HG03045 (cell line): ENCODE results near the gene KCNK7.

ENCODE experiments used
- ATAC-seq: cut with Tn5 transposase; IDR thresholded peaks from one replicate; pipeline ENCODE4 v1.9.1; 2021; ENCODE audit warnings: mild to moderate bottlenecking, moderate library complexity; ENCODE audit not compliant: unreplicated experiment

The KCNK7 gene

DNA sequence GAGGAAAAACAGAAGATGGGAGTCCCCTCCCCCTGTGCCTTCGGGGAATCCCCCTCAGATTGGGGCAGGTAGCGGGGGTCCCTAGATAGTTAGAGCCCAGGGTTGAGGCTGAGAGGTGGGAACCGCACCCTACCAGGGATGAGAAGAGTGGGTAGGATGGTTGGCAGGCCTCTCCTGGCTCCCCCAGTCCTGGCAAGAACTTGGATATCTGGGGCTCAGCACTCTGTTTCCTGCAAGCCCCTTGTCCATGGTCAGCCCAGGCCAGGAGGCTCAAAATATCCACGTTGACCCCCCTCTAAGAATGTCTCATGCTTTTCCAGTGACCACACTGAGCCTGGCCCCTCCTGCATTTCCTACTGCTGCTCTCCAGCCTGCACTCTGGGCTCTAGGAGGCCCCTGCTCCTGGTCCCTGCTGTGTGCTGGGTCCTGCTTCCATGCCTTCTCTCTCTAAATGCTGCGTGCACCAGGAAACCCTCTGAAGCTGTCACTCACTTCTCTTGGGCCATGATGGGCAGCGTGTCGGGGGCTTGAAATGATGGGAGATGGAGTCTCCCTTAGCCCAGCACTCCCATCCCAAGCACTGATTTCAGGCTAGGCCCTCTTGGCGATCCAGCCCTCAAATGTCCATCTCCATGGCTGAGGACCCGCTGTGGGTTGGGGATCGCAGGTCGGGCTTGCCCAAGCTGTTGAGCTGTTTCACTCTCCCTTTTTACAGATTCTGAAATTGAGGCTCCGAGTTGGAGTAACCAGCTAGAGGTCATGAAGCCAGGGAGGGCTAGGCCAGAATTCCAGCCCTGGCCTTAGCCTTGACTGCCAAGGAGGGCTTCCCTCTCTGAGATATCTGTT is 16.4 kb upstream of the KCNK7 start:
- ATAC-seq = no peak

DNA sequence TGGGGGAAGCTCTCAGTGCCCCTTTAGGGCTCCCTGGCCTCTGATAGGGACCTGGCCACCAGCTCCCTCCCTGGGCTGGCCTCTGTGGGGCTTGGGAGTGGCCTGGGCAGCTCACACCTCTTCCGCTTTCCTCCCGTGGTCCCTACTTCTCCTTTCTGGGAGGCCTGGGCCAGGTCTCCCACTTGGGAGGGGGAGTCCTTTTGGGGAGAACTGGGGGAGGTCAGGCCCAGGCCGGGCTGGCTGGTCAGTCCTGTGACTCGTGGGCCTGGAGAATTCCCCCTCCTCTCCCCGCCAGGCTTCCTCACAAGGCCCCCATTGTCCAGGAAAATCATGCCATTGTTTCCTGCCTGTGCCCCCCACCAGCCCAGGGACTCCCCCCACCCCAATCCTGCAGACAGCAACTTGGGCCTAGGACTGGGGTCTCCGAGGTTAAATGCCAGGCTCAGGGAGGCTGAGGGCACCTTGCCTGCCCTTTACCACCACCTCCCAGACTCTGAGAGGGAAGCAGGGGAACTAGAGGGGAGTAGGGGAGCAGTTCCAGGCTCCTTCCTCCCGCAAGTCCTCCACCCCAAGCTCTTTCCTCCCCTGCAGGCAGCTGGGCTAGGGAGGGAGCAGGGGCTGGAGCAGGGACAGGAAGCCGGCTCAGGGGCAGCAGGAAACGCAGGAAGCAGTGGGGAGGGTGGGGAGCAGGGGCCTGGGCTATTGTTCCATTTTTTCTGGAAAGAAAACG is 15.6 kb upstream of the KCNK7 start:
- no peak for ATAC-seq

DNA sequence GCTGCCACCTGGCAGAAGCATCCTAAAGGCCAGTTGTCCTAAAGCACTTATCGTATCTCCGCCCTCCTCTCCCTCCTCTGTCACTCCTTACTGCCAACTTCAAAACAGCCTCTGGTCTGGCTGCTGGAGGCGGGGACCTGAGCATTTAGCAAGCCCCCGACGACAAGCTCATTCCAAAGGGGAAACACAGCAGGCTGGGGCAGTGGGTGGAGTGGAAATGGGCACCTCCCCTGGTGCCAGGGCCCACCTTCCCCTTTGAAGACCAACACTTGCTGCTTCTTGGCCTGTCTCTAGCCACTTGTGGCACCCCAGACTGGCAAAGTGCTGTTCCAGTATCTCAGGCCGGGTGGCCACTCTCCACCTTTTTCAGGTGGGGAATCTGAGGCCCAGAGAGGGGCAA is 14.8 kb upstream of the KCNK7 start:
- no peak for ATAC-seq

GRCh38 chr11:65609665-65610064 is 14.1 kb upstream of the KCNK7 start:
- ATAC-seq = no peak

GRCh38 chr11:65609229-65609628 is 13.6 kb upstream of the KCNK7 start:
- ATAC-seq = no peak

DNA sequence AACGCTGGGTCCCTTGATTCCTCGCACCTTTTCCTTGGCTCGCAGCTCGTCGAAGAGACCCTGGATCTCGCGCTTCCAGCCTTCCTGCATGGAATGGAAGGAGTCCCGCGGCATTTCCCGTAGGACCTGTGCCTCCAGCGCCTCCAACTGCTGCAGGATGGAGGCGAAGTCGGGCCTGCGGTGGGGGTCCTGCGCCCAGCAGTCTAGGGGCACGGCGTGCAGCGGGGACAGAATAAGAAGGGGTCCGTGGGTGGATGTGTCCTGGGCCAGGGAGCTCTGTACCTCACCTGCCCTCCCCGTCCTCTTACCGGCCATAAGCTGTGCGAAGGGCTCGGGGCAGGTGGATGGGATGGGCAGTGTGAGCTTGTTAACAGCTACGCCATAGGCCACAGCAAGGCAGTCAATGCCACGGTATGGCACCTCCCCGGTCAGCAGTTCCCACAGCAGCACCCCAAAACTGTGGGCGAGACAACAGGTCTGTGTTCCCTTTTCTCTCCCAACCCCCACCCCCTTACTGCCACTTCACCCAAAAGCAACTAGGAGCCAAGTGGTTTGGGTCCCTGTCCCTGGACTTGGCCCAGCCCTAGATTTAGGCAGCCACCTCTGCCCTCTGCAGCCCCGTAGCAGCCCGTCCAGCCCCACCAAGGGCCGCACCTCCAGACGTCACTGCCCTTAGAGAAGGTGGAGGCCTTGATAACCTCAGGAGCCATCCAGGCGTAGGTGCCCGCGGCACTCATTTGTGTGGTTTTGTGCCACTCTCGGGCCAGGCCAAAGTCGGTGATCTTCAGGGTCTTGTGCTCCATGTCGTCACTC is 12.2 kb upstream of the KCNK7 start:
- ATAC-seq = no peak

GRCh38 chr11:65606876-65607613 is 11.4 kb upstream of the KCNK7 start:
- no peak for ATAC-seq

DNA sequence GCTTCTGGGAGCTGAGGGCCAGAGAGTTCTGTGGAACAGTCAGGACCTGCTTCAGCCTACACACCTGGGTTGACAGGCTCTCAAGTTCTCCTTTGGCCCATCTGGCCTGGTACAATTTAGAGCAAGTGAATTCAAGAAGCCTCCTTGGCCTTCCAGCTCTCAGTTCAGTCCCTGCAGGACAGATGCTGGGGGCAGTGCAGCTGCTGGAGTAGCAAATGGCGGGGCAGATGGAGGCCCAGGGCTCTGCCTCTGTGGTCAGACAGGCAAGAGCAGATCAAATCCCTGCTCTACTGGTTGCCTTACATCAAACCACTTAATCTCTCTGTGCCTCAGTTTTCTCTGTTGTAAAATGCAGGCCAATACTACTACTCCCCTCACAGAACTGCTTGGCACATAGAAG is 8.7 kb upstream of the KCNK7 start:
- no peak for ATAC-seq

DNA sequence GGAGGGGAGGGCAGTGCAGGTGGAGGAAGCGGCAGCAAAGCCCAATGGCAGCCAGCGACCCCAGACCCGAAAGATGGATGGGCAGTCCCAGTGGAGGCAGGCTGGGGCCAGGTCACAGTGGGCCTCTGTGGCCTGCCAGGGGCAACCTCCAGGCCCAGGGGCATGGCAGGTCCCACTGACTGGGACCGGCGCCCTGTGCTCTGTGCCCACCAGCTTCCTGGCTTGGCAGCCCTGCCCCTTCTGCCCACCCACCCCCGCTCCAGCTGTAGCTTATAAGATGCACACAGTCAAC is 4.3 kb upstream of the KCNK7 start:
- no peak for ATAC-seq

DNA sequence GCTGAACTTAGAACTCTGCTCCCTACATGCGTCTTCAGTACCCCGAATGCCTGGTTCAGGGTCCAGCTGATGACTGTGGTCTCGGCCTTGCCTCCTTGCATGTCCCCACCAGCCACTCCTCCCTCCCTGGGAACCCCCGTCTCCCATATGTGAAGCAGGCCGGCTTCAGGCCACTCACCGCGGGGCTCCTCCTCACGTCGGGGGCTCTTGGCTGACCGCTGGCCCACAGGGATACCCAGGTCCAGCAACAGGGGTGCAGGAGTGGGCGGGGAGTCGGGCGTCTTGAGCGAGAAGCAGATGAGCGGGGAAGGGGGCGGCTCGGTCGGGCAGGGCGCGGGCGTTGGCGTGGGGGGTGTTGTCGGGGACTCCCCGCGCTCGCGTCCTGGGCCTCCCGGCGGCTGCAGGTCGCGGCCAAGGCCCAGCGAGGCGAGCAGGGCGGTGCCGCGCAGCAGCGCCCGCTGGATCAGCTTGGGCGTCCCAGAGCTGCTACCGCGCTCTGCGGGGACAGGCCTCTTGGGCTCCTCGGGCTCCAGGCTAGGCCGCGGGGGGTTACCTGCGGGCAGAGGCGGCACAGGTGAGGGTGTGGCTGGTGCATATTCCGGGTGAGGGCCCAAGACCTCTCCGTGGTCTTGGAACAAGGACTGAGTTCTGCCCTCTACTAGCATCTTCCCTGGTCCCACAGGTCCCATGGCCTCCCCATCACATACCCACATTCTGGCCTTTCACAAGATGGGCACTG is 3.8 kb upstream of the KCNK7 start:
- ATAC-seq = no peak

- no peak for ATAC-seq
Observed at GRCh38 chr11:65598258-65598699, 2.7 kb upstream of the KCNK7 start.

- no peak for ATAC-seq
Observed at GRCh38 chr11:65596520-65596919, 920 bp upstream of the KCNK7 start.

DNA sequence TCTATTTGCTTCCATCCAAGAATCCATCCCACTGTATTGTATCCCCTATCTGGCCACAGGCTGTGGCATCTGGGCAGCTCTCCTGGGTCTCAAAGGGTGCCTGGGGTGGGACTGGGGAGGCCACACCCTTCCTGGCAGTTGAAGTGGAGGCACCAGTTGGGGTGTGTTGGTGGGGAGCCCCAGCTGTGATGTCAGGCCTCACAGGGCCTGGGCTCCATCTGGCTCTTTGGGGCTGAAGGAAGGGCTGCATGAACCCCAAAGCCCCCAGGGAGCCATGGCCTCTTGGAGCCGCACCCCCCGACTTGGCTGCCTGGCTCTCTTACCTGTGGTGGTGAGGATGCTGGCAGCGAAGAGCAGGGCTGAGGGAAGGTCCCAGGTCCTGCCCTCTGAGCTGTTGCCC is 469 bp downstream of the KCNK7 start:
- no peak for ATAC-seq

DNA sequence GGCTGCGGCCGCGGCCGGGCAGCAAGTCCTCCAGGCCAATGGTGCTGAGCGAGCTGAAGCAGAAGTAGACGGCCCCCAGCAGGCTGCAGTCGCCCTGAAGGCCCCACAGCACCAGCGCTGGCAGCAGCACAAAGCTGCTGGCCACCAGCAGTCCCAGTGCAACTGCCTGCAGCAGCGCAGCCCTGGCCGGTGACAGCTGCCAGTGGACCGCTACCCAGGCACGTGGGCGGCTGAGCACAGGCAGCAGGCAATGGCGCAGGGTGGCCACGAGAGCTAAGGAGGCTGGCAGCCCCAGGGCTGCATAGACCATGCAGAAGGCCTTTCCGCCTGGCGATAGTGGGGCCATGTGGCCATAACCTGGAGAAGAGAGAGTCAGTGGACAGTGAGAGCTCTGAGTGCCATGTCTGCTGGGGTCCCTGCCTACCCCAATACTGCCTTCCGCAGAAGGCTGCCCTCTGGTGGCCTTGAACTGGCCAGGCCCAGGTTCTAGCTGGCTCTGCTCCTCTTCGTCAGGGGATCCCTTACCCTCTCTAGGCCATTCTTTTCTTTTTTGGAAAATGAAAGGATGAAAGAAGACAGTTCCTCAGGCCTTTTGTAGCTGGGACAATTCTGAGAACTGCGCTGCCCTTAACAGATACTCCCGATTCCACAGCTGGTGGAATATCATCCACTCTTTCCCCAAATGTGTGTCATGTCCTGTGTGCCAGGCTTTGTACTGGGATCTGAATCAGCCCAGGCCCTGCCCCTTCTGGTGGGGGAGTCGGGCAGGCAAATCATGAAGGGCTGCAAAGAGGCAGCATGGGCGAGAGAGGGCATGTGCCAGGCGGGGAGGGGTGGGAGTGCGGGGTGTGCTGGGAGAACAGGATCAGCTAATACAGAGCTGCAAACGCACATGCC is 1.8 kb downstream of the KCNK7 start:
- no peak for ATAC-seq

DNA sequence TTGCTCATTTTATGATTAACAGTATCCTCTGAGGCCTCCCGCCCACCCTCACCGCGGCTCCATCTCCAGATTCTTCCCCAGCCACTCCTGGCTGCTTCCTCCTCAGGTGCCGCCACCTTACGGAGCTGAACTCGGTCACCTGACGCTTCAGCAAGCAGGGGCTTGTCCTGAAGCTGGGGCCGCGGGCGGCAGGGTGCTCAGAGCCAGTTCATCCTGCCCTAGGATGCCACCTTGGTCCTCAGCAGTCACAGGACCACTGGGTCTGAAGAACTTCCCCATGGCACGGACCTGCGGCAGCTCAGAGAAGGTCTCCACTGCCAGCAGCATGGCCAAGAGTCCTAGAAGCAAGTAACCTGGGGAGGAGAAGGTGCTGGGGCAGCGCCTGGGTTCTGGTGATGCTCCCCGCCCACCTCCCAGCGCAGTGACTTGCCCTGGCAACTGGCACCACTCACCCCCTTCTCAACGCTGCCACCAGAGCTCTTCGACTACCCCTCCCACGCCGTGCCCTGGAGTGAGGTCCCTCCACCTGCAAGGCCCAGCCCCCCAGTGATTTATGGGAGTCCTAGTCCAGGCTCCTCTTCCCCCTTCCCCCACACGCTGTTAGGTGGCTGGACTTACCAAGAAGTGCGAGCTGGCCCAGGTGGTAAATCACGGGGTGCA is 2.6 kb downstream of the KCNK7 start:
- no peak for ATAC-seq

DNA sequence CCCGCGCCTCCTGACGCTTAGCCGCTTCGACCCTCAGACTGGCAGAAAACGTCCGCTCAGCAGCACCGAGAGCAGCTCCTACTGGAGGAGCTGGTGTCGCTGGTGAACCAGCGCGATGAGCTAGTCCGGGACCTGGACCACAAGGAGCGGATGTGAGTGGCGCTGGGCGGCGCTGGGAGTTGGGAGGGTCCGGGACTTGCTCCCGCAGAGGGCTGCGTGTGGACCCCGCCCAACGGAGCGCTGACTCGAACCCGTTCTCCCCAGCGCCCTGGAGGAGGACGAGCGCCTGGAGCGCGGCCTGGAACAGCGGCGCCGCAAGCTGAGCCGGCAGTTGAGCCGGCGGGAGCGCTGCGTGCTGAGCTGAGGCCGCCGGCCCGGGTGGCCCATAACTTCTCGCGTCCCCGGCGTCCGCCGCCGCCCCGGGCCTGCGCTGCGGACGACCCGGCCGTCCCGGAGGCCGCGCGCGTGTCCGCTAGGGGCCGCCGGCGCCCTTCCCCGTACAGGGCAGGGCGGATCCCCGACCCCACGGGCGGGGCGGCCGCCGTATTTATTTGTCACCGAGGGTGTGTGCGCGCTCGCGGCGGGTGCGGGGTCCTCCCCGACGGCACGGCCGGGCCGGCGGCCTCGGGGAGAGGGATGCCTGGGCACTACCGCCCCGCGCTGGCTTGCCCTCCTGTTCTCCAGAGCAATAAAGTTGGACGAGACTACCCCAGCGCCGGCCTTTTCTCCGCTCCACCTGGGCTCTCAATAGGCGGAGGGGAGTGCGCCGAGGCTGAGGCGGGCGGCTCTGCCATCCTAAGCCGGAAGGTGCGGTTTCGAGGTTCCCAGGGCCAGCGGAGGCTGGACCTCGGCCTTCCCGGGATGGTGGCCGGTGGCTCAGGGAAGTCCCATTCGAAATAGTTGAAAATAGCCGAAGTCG is 3.4 kb downstream of the KCNK7 start:
- ATAC-seq = no peak

GRCh38 chr11:65590240-65590738 is 5.3 kb downstream of the KCNK7 start:
- ATAC-seq = no peak
